ENCODE measurements around the gene MCC.

DNA sequence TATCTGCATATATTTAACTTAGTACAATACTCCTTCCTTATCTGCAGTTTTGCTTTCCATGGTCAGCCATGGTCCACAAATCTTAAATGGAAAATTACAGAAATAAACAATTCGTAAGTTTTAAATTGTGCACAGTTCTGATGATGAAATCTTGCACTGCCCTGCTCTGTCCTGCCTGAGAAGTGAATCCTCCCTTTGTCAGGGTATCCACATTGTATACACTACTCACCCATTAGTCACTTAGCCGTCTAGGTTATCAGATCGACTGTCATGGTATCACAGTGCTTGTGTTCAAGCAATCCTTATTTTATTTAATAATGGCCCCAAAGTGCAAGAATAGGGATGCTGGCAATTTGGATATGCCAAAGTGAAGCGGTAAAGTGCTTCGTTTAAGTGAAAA is 16.9 kb upstream of the MCC start:
- TF ChIP-seq, protein P1, sequence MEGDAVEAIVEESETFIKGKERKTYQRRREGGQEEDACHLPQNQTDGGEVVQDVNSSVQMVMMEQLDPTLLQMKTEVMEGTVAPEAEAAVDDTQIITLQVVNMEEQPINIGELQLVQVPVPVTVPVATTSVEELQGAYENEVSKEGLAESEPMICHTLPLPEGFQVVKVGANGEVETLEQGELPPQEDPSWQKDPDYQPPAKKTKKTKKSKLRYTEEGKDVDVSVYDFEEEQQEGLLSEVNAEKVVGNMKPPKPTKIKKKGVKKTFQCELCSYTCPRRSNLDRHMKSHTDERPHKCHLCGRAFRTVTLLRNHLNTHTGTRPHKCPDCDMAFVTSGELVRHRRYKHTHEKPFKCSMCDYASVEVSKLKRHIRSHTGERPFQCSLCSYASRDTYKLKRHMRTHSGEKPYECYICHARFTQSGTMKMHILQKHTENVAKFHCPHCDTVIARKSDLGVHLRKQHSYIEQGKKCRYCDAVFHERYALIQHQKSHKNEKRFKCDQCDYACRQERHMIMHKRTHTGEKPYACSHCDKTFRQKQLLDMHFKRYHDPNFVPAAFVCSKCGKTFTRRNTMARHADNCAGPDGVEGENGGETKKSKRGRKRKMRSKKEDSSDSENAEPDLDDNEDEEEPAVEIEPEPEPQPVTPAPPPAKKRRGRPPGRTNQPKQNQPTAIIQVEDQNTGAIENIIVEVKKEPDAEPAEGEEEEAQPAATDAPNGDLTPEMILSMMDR (conservative IDR thresholded peaks at IDR 0.05): no peak
- no peak for TF ChIP-seq ZFX (IDR thresholded peaks at IDR 0.05)
